Measurements from ENCODE around the gene TMEM141. TPM values are rescaled to one million over a fixed set of nuclear protein-coding genes. Genes with fewer than 3 reads are reported as not detected.
"Not testable (repeated sequence)": the region's sequence is repeated elsewhere in the genome, so short reads cannot be mapped to it uniquely, and the experiment has no call there.

TMEM141 gene
- total RNA-seq, 2 experiments from 2014 or later, result 39.9 to 43.2 TPM

DNA sequence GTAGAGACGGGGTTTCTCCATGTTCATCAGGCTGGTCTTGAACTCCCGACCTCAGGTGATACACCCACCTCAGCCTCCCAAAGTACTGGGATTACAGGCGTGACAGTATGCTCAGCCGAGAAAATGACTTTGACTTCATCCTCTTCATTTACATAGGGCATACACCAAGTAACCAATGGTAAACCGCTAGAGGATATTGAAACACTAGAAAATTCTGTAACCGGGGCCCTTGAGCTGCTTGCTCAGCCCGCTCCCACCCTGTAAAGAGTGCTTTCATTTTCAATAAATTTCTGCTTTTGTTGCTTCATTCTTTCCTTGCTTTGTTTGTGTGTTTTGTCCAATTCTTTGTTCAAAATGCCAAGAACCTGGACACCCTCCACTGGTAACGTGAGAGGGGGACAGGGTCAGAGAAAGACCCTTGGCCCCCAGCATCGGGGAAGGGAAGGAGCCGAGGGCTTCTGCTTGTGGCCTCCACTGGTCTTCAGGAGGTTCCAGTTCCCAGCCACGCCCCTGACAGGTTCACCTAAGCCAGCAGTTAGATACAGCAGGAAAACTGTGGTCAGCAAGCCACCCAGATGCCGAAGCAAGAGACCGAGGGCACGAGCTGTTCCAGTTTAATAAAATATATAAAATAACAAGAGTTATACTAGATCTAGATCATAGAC, 25.3 kb upstream of the TMEM141 start:
- H3K4me3 Mint-ChIP-seq; H3K27ac Mint-ChIP-seq; H3K9me3 Mint-ChIP-seq (ENCODE audit: insufficient read depth); H3K36me3 Mint-ChIP-seq (ENCODE audit: low read depth); H3K27me3 Mint-ChIP-seq (ENCODE audit: low read depth); DNase-seq; ATAC-seq: not testable (repeated sequence)
- H3K4me1 Mint-ChIP-seq (ENCODE audit: low read depth), result peaks cover 11% of the 10 kb centered on the region
- ChIA-PET POLR2A (interaction anchor here (1.2 kb wide), 1 partner anchor 39 kb away, joined by 4 read pairs; no protein-coding TSS in a partner anchor), CTCF (interaction anchor here (0.9 to 1.7 kb wide), 5 partner anchors 8 to 269 kb away, joined by 3 to 6 read pairs (median 4); partner anchors contain the start of gene LCN8)

DNA sequence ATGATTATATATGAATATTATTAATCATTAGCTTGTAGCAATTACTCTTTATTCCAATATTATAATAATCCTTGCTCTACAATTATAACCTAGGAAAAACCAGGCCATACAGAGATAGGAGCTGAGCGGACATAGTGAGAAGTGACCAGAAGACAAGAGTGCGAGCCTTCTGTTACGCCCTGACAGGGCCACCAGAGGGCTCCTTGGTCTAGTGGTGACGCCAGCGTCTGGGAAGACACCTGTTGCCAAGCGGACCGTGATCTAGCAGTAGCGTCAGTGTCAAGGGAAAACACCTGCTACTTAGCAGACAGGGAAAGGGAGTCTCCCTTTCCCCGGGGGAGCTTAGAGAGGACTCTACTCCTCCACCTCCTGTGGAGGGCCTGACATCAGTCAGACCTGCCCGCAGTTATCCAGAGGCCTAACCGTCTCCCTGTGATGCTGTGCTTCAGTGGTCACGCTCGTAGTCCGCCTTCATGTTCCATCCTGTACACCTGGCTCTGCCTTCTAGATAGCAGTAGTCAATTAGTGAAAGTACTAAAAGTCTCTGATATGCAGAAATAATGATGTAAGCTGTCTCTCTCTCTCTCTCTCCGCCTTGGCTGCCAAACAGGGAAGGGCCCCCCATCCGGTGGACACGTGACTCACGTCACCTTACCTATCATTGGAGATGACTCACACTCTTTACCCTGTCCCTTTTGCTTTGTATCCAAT, 24.6 kb upstream of the TMEM141 start:
- not testable (repeated sequence) for H3K27ac Mint-ChIP-seq; H3K4me3 Mint-ChIP-seq; ATAC-seq; H3K36me3 Mint-ChIP-seq (ENCODE audit: low read depth); H3K27me3 Mint-ChIP-seq (ENCODE audit: low read depth); H3K9me3 Mint-ChIP-seq (ENCODE audit: insufficient read depth)
- DNase-seq, result peak; percentile 58
- H3K4me1 Mint-ChIP-seq (ENCODE audit: low read depth), result peaks cover 11% of the 10 kb centered on the region
- ChIA-PET CTCF (interaction anchor here (0.9 to 1.7 kb wide), 5 partner anchors 9 to 268 kb away, joined by 3 to 6 read pairs (median 4); partner anchors contain the start of gene LCN8), POLR2A (interaction anchor here (0.6 to 1.2 kb wide), 2 partner anchors 37 to 40 kb away, joined by 3 to 4 read pairs; no protein-coding TSS in a partner anchor)

DNA sequence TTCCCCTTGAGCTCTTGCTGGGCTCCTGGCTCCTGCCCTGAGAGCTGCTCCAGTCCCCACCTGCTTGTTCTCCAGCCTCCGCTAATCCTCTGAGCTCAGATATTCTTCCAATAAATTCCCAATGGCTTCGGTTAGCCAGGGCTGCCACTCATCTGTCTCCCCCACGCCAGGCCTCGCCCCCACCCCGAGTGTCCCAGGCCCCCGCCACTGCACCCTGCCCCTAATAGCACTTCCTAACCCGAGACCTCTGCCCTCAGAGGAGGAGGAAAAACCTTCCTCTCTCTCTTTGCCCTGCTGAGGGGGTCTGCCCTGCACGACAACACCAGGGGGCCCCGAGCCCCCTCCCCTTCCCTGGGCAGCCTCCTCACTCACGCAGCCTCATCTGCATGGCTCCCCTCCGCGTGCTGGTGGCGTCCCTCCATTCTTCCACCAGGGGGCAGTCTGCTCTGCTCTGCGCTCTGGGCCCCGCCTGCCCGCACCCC, 21.4 kb upstream of the TMEM141 start:
- Mint-ChIP-seq H3K36me3 (ENCODE audit: low read depth) (no peaks in the 10 kb centered on the region), H3K9me3 (ENCODE audit: insufficient read depth) (peaks cover 5% of the 10 kb centered on the region), H3K4me1 (ENCODE audit: low read depth) (peaks cover 17% of the 10 kb centered on the region), H3K27me3 (ENCODE audit: low read depth) (no peaks in the 10 kb centered on the region), H3K27ac (no peak overlapping the region), H3K4me3 (no peak overlapping the region)
- ATAC-seq (peak; percentile 78), DNase-seq (peak; percentile 65)
- CTCF ChIA-PET, result interaction anchor here (0.8 to 1.2 kb wide), 3 partner anchors 8 to 42 kb away, joined by 4 to 5 read pairs (median 5); no protein-coding TSS in a partner anchor
- POLR2A ChIA-PET, result no interaction called here

DNA sequence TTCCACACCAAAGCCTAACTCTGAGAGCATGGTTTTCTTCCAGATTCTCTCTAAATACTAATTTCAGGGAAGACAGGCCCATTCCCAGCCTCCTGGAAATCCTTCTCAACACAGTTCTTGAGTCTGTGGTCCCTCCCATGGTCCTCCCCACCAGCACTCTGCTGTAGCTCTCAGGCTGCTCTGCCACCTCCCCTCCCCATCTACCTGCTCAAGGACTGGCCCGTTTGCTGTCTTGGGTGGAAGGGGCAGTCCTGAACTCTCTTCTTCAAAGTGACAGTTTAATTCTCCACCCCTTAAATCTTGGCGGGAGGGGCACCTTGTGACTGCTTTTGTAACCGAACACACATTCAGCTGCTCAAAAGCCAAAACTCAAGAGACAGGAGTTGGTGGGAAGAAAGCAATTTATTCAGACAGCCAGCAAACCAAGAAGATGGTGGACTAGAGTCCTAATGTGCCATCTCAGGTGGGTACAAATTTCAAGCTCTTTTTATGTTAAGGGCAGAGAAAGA, 19.2 kb upstream of the TMEM141 start:
- Mint-ChIP-seq H3K27me3 (ENCODE audit: low read depth) (peaks cover under 1% of the 10 kb centered on the region), H3K27ac (no peak overlapping the region), H3K36me3 (ENCODE audit: low read depth) (no peaks in the 10 kb centered on the region), H3K4me1 (ENCODE audit: low read depth) (peaks cover 7% of the 10 kb centered on the region), H3K9me3 (ENCODE audit: insufficient read depth) (peaks cover 5% of the 10 kb centered on the region), H3K4me3 (no peak overlapping the region)
- DNase-seq, result no peak
- POLR2A ChIA-PET, result no interaction called here
- no peak for ATAC-seq
- CTCF ChIA-PET, result interaction anchor here (1.2 kb wide), 2 partner anchors 12 to 45 kb away, joined by 3 read pairs; no protein-coding TSS in a partner anchor

DNA sequence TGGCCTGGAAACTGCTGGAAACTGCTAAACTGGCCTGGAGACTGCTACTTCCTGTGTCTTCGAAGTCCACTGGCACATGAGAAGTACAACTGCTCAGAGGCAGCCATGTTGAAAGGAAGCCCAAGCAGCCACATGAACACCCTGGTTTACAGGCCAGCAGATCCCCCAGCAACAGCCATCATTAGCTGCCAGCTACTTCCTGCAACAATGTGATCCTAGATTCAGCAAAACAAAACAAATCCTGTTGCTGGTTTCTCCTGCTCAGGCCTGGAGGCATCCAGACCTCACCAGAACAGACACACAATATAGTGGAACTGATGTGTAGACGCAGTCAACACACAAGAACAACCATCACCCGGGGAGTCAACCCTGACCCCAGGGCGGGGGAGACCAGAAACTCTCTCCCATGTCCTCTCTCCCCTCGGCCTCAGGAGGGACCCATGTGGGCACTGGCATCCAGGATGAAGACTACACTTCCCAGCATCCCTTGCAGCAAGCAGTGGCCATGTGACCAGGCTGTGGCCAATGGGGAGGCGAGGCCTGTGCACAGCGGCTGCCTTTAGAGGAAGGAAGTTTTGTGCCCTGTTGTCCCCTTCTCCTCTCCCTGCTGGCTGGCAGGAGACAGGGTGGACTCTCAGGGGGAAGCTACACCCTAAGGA, 17.6 kb upstream of the TMEM141 start:
- Mint-ChIP-seq H3K36me3 (ENCODE audit: low read depth) (no peaks in the 10 kb centered on the region), H3K9me3 (ENCODE audit: insufficient read depth) (peaks cover 5% of the 10 kb centered on the region), H3K27me3 (ENCODE audit: low read depth) (peaks cover 9% of the 10 kb centered on the region), H3K27ac (no peak overlapping the region), H3K4me1 (ENCODE audit: low read depth) (peaks cover 6% of the 10 kb centered on the region), H3K4me3 (no peak overlapping the region)
- peak; percentile 47 for DNase-seq
- ChIA-PET CTCF (no interaction called here), POLR2A (no interaction called here)
- peak; percentile 66 for ATAC-seq

DNA sequence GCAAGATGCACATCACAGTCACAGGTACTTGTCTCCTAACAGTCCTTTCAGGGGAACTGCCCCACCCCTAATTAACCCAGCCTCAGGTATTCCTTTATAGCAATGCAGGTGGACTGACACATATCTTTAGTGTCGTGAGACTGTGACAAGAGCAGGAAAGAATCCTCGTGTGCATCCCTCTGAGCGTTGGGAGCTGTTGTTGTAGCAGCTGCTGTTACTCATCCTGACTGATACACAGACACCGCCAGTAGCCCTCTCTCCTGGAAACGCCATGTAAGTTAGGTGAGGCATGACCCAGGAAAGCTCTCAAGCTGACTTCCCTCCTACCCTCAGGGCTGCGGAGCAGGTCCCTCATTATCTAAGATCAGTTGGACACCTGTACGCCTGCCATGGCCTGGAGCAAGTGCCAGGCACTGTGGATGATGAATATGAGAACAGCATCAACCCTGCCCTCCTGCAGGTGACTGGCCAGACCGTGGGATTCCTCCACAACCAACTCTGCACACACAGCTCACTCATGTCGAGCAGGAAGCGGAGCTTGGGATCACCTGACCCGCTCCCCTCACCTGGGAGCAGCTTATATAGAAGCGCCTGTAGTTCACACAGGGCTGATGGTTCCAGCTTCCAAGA, 16.6 kb upstream of the TMEM141 start:
- Mint-ChIP-seq H3K9me3 (ENCODE audit: insufficient read depth) (peaks cover 5% of the 10 kb centered on the region), H3K4me3 (no peak overlapping the region), H3K27ac (no peak overlapping the region), H3K27me3 (ENCODE audit: low read depth) (peaks cover 15% of the 10 kb centered on the region), H3K36me3 (ENCODE audit: low read depth) (no peaks in the 10 kb centered on the region), H3K4me1 (ENCODE audit: low read depth) (peaks cover 6% of the 10 kb centered on the region)
- POLR2A ChIA-PET, result interaction anchor here (0.6 kb wide), 1 partner anchor 296 kb away, joined by 3 read pairs; the partner anchor contains the start of gene SAPCD2
- ATAC-seq (no peak), DNase-seq (no peak)
- CTCF ChIA-PET, result interaction anchor here (1.3 kb wide), 1 partner anchor 260 kb away, joined by 3 read pairs; no protein-coding TSS in a partner anchor

DNA sequence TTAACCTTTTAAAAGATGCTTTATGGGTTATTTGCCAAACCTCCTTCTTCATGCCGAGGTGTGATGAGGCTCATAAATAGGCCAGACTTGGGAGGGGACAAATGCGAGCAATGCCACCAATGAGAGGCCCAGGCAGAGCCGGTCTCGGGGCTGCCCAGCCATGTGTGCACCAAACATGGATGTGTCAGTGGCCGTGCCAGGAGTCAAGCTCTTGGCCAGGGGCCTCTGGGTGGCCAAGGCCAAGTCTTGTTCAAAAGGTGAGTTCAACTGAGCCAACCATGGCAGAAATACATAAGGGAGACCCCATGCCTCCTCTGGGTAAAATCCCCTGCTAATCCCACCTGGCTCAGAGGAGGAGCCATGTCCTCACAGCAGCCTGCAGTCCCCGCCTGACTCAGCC, 16.0 kb upstream of the TMEM141 start:
- no peak for DNase-seq
- H3K27me3 Mint-ChIP-seq (ENCODE audit: low read depth), result peaks cover 15% of the 10 kb centered on the region
- ATAC-seq, result no peak
- ChIA-PET POLR2A (no interaction called here), CTCF (interaction anchor here (1.3 kb wide), 1 partner anchor 260 kb away, joined by 3 read pairs; no protein-coding TSS in a partner anchor)
- peaks cover 5% of the 10 kb centered on the region for H3K9me3 Mint-ChIP-seq (ENCODE audit: insufficient read depth)
- no peak overlapping the region for H3K27ac Mint-ChIP-seq
- H3K36me3 Mint-ChIP-seq (ENCODE audit: low read depth), result no peaks in the 10 kb centered on the region
- no peak overlapping the region for H3K4me3 Mint-ChIP-seq
- peaks cover 6% of the 10 kb centered on the region for H3K4me1 Mint-ChIP-seq (ENCODE audit: low read depth)

DNA sequence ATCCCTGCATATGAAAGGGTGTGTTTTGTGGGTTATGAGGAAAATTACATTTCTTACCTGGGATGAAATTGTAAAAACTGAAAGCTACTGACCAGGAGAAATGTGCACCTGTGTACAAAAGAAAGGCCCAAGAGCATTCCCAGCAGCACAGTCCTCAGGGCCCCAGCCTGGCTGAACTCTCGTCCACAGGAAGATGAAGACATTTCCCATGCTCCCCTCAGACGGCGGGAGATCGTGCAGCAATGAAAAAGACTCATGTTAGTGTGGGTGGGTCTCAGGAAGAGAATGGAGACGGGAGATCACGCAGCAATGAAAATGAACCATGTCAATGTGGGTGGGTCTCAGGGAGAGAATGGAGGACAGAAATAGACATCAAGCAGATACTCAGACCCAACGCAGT, 14.2 kb upstream of the TMEM141 start:
- ChIA-PET CTCF (interaction anchor here (0.9 to 3.0 kb wide), 7 partner anchors 9 to 259 kb away, joined by 3 to 14 read pairs (median 5); no protein-coding TSS in a partner anchor), POLR2A (interaction anchor here (1.0 kb wide), 1 partner anchor 49 kb away, joined by 3 read pairs; no protein-coding TSS in a partner anchor)
- H3K4me3 Mint-ChIP-seq, result no peak overlapping the region
- peaks cover 5% of the 10 kb centered on the region for H3K9me3 Mint-ChIP-seq (ENCODE audit: insufficient read depth)
- H3K36me3 Mint-ChIP-seq (ENCODE audit: low read depth), result no peaks in the 10 kb centered on the region
- peaks cover 6% of the 10 kb centered on the region for H3K4me1 Mint-ChIP-seq (ENCODE audit: low read depth)
- ATAC-seq (no peak), DNase-seq (no peak)
- no peak overlapping the region for H3K27ac Mint-ChIP-seq
- peaks cover 24% of the 10 kb centered on the region for H3K27me3 Mint-ChIP-seq (ENCODE audit: low read depth)

DNA sequence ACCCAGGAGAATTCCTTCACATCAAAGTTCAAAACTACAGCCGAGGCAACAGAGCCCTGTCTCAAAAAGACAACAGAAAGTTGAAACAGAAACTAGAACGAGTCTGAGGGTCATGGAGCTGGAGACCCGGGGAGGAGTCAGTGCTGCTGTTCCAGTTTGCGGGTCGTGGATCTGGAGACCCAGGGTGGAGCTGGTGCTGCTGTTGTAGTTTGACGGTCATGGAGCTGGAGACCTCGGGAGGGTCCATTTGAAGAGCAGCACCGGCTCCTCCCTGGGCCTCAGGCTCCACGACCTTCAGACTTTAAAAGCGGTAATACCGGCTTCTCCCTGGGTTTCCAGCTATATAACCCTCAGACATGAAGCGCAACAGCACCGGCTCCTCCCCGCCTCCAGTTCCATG, 13.8 kb upstream of the TMEM141 start:
- Mint-ChIP-seq H3K4me3 (no peak overlapping the region), H3K4me1 (ENCODE audit: low read depth) (peaks cover 6% of the 10 kb centered on the region), H3K36me3 (ENCODE audit: low read depth) (no peaks in the 10 kb centered on the region), H3K27me3 (ENCODE audit: low read depth) (peaks cover 24% of the 10 kb centered on the region), H3K9me3 (ENCODE audit: insufficient read depth) (peaks cover 5% of the 10 kb centered on the region), H3K27ac (no peak overlapping the region)
- POLR2A ChIA-PET, result interaction anchor here (1.0 kb wide), 1 partner anchor 49 kb away, joined by 3 read pairs; no protein-coding TSS in a partner anchor
- DNase-seq, result no peak
- CTCF ChIA-PET, result interaction anchor here (0.9 to 3.0 kb wide), 12 partner anchors 8 to 258 kb away, joined by 3 to 14 read pairs (median 5); partner anchors contain the start of gene LCN8
- no peak for ATAC-seq

DNA sequence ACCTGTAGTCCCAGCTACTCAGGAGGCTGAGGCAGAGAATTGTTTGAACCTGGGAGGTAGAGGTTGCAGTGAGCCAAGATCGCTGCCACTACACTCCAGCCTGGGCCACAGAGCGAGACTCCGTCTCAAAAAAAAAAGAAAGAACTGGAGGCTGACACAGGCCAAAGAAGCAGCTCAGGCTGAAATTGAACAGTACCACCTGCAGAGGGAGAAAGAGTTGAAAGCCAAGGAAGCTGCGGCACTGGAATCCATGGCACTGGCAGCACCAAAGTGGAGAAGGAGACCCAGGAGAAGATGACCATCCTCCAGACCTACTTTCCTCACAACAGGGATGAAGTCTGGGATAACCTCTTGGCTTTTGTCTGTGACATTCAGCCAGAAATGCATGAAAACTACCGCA, 11.3 kb upstream of the TMEM141 start:
- Mint-ChIP-seq H3K36me3 (ENCODE audit: low read depth) (no peaks in the 10 kb centered on the region), H3K4me3 (no peak overlapping the region), H3K9me3 (ENCODE audit: insufficient read depth) (no peaks in the 10 kb centered on the region), H3K27me3 (ENCODE audit: low read depth) (peaks cover 31% of the 10 kb centered on the region), H3K4me1 (ENCODE audit: low read depth) (no peaks in the 10 kb centered on the region), H3K27ac (no peak overlapping the region)
- ChIA-PET CTCF (interaction anchor here (0.8 to 1.7 kb wide), 2 partner anchors 12 to 267 kb away, joined by 4 to 7 read pairs; partner anchors contain the start of gene NPDC1), POLR2A (no interaction called here)
- ATAC-seq (no peak), DNase-seq (no peak)

DNA sequence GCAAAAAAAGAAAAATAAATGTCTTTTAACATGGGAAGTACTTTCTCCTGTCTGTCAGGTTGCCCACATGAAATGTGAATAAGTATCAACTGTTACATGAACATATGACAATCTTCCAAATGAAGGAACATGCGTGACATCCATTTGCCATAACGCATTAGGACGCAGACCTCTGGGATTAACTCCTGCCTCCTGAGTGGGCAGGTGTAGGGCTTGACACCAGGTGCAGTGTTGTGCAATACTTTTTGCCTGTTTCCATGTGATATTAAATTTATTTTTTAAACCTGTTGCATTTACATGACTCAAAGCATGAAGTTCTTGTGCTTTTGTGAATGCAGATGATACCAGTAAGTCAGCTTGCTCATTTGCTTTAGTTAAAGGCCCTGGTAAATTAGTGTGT, 8.7 kb upstream of the TMEM141 start:
- ATAC-seq (no peak), DNase-seq (no peak)
- ChIA-PET POLR2A (no interaction called here), CTCF (interaction anchor here (2.9 kb wide), 1 partner anchor 288 kb away, joined by 7 read pairs; the partner anchor contains the start of gene SAPCD2)
- Mint-ChIP-seq H3K4me3 (no peak overlapping the region), H3K4me1 (ENCODE audit: low read depth) (peaks cover 3% of the 10 kb centered on the region), H3K9me3 (ENCODE audit: insufficient read depth) (no peaks in the 10 kb centered on the region), H3K27me3 (ENCODE audit: low read depth) (peaks cover 32% of the 10 kb centered on the region), H3K36me3 (ENCODE audit: low read depth) (no peaks in the 10 kb centered on the region), H3K27ac (no peak overlapping the region)

Measured in activated CD8-positive, alpha-beta T cell treated with anti-CD3 and anti-CD28 coated beads, Interleukin-2, amount 10 ng/mL, durations not matched to agents 7 days and 5 days (primary cell).